Upper lobe of left lung (tissue), 4 donors: Measurements from ENCODE around the gene DPF3.

Experiments
- POLR2AphosphoS5 ChIP-seq, 2 donors: sonication (generic); formaldehyde crosslinking; IDR thresholded peaks; one replicate each; pipeline ENCODE4 v1.5.1; 2017; ENCODE audit warnings: antibody characterized with exemption in 2 of 2
- TF ChIP-seq, protein P1 (sequence below), 6 experiments: fragments of 450-650 bp in 4 of 6; fragments of 200-600 bp in 2 of 6; sonication (generic) in 2 of 6; IDR thresholded peaks; one replicate each; pipeline ENCODE4 v1.5.1; 2016 to 2019; ENCODE audit warnings: antibody characterized with exemption in 6 of 6

DNA sequence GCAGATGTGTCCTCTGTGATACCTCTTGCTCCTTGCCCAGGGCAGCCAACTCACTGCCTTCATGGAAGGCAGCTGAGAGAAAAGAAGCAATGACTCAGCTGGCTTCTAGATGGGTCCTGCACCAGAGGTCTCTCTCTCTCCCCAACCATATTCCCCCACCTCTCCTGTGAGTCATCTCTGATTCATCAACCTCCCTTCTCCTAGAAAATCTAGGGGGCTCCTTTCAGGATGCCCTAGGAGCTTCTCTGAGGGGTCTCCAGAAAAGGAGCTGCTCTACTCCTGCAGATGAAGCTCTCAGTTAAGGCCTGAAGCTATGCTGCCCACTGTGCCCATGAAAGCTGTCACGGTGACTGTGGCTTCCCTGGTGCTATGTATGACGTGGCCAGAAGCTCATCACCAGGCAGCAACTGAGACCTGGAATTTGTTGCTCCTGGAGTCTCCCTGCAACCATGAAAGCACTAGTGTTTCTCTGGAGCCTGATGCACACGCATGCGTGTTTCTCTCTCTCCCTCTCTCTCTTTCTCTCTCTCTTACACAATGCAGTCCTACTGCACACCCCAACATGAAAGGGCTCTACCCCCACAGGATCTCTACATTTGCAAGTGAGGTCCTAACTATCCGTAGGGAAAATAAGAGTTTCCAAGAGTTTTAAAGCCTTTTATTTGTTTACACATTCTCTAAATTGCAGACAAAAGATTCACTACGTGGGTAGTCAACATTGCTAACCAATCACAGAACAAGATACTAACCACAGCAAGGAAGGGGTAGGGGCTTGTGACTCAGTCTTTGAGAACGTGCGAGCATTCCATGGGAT, 285.3 kb downstream of the DPF3 start:
- TF ChIP-seq, protein P1, sequence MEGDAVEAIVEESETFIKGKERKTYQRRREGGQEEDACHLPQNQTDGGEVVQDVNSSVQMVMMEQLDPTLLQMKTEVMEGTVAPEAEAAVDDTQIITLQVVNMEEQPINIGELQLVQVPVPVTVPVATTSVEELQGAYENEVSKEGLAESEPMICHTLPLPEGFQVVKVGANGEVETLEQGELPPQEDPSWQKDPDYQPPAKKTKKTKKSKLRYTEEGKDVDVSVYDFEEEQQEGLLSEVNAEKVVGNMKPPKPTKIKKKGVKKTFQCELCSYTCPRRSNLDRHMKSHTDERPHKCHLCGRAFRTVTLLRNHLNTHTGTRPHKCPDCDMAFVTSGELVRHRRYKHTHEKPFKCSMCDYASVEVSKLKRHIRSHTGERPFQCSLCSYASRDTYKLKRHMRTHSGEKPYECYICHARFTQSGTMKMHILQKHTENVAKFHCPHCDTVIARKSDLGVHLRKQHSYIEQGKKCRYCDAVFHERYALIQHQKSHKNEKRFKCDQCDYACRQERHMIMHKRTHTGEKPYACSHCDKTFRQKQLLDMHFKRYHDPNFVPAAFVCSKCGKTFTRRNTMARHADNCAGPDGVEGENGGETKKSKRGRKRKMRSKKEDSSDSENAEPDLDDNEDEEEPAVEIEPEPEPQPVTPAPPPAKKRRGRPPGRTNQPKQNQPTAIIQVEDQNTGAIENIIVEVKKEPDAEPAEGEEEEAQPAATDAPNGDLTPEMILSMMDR (IDR thresholded peaks at IDR 0.05): no peak
- TF ChIP-seq POLR2AphosphoS5 (IDR thresholded peaks at IDR 0.05): no peak
